Neural cell (in vitro differentiated cells): Measurements from ENCODE around the gene SAYSD1. TPM values are rescaled to one million over a fixed set of nuclear protein-coding genes. Genes with fewer than 3 reads are reported as not detected.

Experiments
- H2AFZ ChIP-seq: fragments of 200-600, 300-800 bp; sonication (generic), shearing (Covaris generic); 2 replicates; pipeline ENCODE4 v1.6.0; 2014; ENCODE audit warnings: low read depth, mild to moderate bottlenecking, antibody characterized with exemption, low read length, moderate library complexity
- H3F3A ChIP-seq: fragments of 200-600 bp; shearing (Covaris generic); 2 replicates; pipeline ENCODE4 v1.6.1; 2016; ENCODE audit warnings: mild to moderate bottlenecking, moderate library complexity, mixed read lengths, antibody characterized with exemption, low read length; ENCODE audit not compliant: insufficient read depth, poor library complexity, severe bottlenecking
- H3K27ac ChIP-seq: fragments of 200-600, 300-800 bp; sonication (generic), shearing (Covaris generic); 2 replicates; pipeline ENCODE4 v1.5.1; 2014; ENCODE audit warnings: mild to moderate bottlenecking, low read length, moderate library complexity
- H3K27me3 ChIP-seq: fragments of 300-800, 200-600 bp; sonication (generic), shearing (Covaris generic); 2 replicates; pipeline ENCODE4 v1.6.0; 2014; ENCODE audit warnings: mild to moderate bottlenecking, low read depth, low read length, moderate library complexity; ENCODE audit not compliant: insufficient read depth
- H3K36me3 ChIP-seq: fragments of 300-800, 200-600 bp; sonication (generic), shearing (Covaris generic); 2 replicates; pipeline ENCODE4 v1.5.1; 2014; ENCODE audit warnings: mild to moderate bottlenecking, antibody characterized with exemption, low read length, moderate library complexity; ENCODE audit not compliant: insufficient read depth
- H3K4me2 ChIP-seq: fragments of 300-800, 200-600 bp; sonication (generic), shearing (Covaris generic); 2 replicates; pipeline ENCODE4 v1.6.0; 2014; ENCODE audit warnings: mild to moderate bottlenecking, low read length
- H3K4me3 ChIP-seq: fragments of 300-800, 200-600 bp; sonication (generic), shearing (Covaris generic); 2 replicates; pipeline ENCODE4 v1.5.1; 2014; ENCODE audit warnings: mild to moderate bottlenecking, low read length, moderate library complexity
- H3K79me2 ChIP-seq: fragments of 200-600 bp; shearing (Covaris generic); replicated peaks from 2 replicates; pipeline ENCODE4 v1.6.0; 2014; ENCODE audit warnings: mild to moderate bottlenecking, low read length, moderate library complexity; ENCODE audit not compliant: insufficient read depth
- H3K9ac ChIP-seq: fragments of 300-800, 200-600 bp; sonication (generic), shearing (Covaris generic); 2 replicates; pipeline ENCODE4 v1.6.1; 2016; ENCODE audit warnings: mild to moderate bottlenecking, low read length, mixed read lengths
- H3K9me2 ChIP-seq: fragments of 200-600 bp; shearing (Covaris generic); 2 replicates; pipeline ENCODE4 v1.6.1; 2016; ENCODE audit warnings: mild to moderate bottlenecking, low read length, mixed read lengths; ENCODE audit not compliant: insufficient read depth
- H3K9me3 ChIP-seq: fragments of 200-600, 300-800 bp; sonication (generic), shearing (Covaris generic); 2 replicates; pipeline ENCODE4 v1.6.1; 2016; ENCODE audit warnings: mild to moderate bottlenecking, mixed run types, low read length, moderate library complexity, mixed read lengths
- H4K20me1 ChIP-seq: fragments of 200-600 bp; shearing (Covaris generic); 2 replicates; pipeline ENCODE4 v1.6.1; 2016; ENCODE audit warnings: mild to moderate bottlenecking, mixed run types; ENCODE audit not compliant: insufficient read depth
- EP300 ChIP-seq: fragments of 450-650 bp; conservative IDR thresholded peaks from 2 replicates; pipeline ENCODE4 v1.6.1; 2014; ENCODE audit warnings: antibody characterized with exemption, mild to moderate bottlenecking, moderate library complexity; ENCODE audit not compliant: poor library complexity, severe bottlenecking
- EZH2 ChIP-seq: fragments of 200-600, 300-800 bp; shearing (Covaris generic), sonication (generic); IDR thresholded peaks from 2 replicates; pipeline ENCODE4 v1.6.1; 2014; ENCODE audit warnings: antibody characterized with exemption, low read length, borderline replicate concordance, mild to moderate bottlenecking; ENCODE audit not compliant: insufficient read depth, poor library complexity, severe bottlenecking
- MXI1 ChIP-seq: fragments of 450-650 bp; conservative IDR thresholded peaks from 2 replicates; pipeline ENCODE4 v1.6.1; 2014; ENCODE audit warnings: antibody characterized with exemption, mild to moderate bottlenecking; ENCODE audit not compliant: poor library complexity, severe bottlenecking
- POLR2AphosphoS5 ChIP-seq: IDR thresholded peaks from 2 replicates; pipeline ENCODE4 v1.6.1; 2012
- RAD21 ChIP-seq: fragments of 450-650 bp; conservative IDR thresholded peaks from 2 replicates; pipeline ENCODE4 v1.6.1; 2014; ENCODE audit warnings: antibody characterized with exemption, mild to moderate bottlenecking, moderate library complexity
- SMC3 ChIP-seq: fragments of 450-650 bp; conservative IDR thresholded peaks from 2 replicates; pipeline ENCODE4 v1.6.1; 2014; ENCODE audit warnings: antibody characterized with exemption, mild to moderate bottlenecking, moderate library complexity; ENCODE audit not compliant: poor library complexity
- TAF1 ChIP-seq: IDR thresholded peaks from 2 replicates; pipeline ENCODE4 v1.6.1; 2012; ENCODE audit warnings: low read depth
- polyA plus RNA-seq: library from polyadenylated mRNA; depleted of rRNA; stranded (reverse); fragments of >200 nt; gene quantifications from 2 replicates; pipeline ENCODE4 v1.2.3, GENCODE V29; 2014
- TF ChIP-seq, protein P1 (sequence below): fragments of 450-650 bp; IDR thresholded peaks from 2 replicates; pipeline ENCODE4 v1.5.1; 2014; ENCODE audit warnings: antibody characterized with exemption, mild to moderate bottlenecking, moderate library complexity; ENCODE audit not compliant: poor library complexity, severe bottlenecking
- TF ChIP-seq, protein P2 (sequence below): IDR thresholded peaks from 2 replicates; pipeline ENCODE4 v1.6.1; 2012; ENCODE audit warnings: borderline replicate concordance

SAYSD1 gene
- polyA plus RNA-seq, 1 donor from 2014 or later: 40.5 TPM

DNA sequence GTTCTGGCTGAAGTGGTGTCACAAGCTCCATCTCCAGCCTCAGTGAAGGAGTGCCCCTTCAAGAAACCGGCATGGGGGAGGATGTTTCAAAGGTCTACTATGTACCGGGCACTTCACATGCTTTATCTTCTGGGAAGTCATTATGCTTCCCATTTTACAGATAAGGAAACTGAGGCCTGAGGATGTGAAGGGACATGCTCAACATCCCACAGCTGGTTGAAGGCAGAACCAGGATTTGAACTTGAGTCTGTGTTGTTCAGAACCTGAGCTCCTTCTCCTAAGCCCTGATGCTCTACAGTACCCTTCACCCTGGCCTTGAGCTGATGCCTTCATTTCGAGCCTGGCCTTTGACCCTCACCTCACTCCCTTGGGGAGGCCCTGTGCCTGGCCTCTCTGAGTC, 53.4 kb downstream of the SAYSD1 start:
- Histone ChIP-seq H3K27ac (no peak overlapping the region), H3K9me3 (no peaks in the 10 kb centered on the region), H3F3A (no peaks in the 10 kb centered on the region), H3K36me3 (no peaks in the 10 kb centered on the region), H3K9me2 (no peaks in the 10 kb centered on the region), H3K79me2 (no peaks in the 10 kb centered on the region), H4K20me1 (no peaks in the 10 kb centered on the region), H3K4me2 (no peak overlapping the region), H3K4me3 (no peak overlapping the region), H3K9ac (no peak overlapping the region), H3K27me3 (no peaks in the 10 kb centered on the region), H2AFZ (no peak overlapping the region)
- TF ChIP-seq POLR2AphosphoS5: no peak
- TF ChIP-seq RAD21: no peak
- TF ChIP-seq EZH2: no peak

DNA sequence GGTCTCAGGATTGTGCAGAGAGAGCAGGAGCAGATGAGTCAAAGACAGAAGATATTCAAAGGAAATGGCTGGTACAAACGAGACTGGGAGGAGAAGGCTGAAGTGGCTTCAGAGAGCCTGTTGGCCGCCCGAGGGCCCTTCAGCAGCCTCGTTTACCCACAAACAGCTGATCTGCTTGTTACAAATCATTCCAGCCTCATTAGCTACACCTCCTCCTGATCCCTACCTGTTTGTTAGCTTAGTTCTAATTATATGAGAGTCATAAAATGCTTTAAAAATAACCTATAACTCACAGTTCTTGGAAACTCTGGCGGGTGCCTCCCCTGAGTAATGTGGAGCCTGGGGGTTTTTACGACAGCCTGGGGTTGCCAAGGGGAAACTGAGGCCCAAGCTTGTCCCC, 53.8 kb downstream of the SAYSD1 start:
- TF ChIP-seq, protein P1, sequence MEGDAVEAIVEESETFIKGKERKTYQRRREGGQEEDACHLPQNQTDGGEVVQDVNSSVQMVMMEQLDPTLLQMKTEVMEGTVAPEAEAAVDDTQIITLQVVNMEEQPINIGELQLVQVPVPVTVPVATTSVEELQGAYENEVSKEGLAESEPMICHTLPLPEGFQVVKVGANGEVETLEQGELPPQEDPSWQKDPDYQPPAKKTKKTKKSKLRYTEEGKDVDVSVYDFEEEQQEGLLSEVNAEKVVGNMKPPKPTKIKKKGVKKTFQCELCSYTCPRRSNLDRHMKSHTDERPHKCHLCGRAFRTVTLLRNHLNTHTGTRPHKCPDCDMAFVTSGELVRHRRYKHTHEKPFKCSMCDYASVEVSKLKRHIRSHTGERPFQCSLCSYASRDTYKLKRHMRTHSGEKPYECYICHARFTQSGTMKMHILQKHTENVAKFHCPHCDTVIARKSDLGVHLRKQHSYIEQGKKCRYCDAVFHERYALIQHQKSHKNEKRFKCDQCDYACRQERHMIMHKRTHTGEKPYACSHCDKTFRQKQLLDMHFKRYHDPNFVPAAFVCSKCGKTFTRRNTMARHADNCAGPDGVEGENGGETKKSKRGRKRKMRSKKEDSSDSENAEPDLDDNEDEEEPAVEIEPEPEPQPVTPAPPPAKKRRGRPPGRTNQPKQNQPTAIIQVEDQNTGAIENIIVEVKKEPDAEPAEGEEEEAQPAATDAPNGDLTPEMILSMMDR: no peak
- TF ChIP-seq EZH2: no peak
- TF ChIP-seq TAF1: no peak
- TF ChIP-seq, protein P2, sequence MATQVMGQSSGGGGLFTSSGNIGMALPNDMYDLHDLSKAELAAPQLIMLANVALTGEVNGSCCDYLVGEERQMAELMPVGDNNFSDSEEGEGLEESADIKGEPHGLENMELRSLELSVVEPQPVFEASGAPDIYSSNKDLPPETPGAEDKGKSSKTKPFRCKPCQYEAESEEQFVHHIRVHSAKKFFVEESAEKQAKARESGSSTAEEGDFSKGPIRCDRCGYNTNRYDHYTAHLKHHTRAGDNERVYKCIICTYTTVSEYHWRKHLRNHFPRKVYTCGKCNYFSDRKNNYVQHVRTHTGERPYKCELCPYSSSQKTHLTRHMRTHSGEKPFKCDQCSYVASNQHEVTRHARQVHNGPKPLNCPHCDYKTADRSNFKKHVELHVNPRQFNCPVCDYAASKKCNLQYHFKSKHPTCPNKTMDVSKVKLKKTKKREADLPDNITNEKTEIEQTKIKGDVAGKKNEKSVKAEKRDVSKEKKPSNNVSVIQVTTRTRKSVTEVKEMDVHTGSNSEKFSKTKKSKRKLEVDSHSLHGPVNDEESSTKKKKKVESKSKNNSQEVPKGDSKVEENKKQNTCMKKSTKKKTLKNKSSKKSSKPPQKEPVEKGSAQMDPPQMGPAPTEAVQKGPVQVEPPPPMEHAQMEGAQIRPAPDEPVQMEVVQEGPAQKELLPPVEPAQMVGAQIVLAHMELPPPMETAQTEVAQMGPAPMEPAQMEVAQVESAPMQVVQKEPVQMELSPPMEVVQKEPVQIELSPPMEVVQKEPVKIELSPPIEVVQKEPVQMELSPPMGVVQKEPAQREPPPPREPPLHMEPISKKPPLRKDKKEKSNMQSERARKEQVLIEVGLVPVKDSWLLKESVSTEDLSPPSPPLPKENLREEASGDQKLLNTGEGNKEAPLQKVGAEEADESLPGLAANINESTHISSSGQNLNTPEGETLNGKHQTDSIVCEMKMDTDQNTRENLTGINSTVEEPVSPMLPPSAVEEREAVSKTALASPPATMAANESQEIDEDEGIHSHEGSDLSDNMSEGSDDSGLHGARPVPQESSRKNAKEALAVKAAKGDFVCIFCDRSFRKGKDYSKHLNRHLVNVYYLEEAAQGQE: no peak
- TF ChIP-seq SMC3: no peak
- TF ChIP-seq POLR2AphosphoS5: no peak
- TF ChIP-seq EP300: no peak
- no peak for TF ChIP-seq RAD21
- no peak for TF ChIP-seq MXI1
- H3K27ac ChIP-seq: no peak overlapping the region
- H3K36me3 ChIP-seq: no peaks in the 10 kb centered on the region
- H3K9me2 ChIP-seq: no peaks in the 10 kb centered on the region
- no peaks in the 10 kb centered on the region for H3K79me2 ChIP-seq
- H3K9ac ChIP-seq: no peak overlapping the region
- no peak overlapping the region for H3K4me3 ChIP-seq
- H2AFZ ChIP-seq: no peak overlapping the region
- H4K20me1 ChIP-seq: no peaks in the 10 kb centered on the region
- no peaks in the 10 kb centered on the region for H3F3A ChIP-seq
- no peaks in the 10 kb centered on the region for H3K27me3 ChIP-seq
- no peaks in the 10 kb centered on the region for H3K9me3 ChIP-seq
- no peak overlapping the region for H3K4me2 ChIP-seq
